ENCODE measurements around the gene SHE. TPM values are rescaled to one million over a fixed set of nuclear protein-coding genes. Genes with fewer than 3 reads are reported as not detected.
"Not testable (repeated sequence)": the region's sequence is repeated elsewhere in the genome, so short reads cannot be mapped to it uniquely, and the experiment has no call there.

SHE gene
- 10.7 TPM for total RNA-seq

- peak; percentile 13 for DNase-seq
Observed at GRCh38 chr1:154502066-154502743, at the start of gene SHE, which contains the start of gene TDRD10. TSS of gene SHE (minus strand) at chr1:154502412. CDS start at chr1:154502026, 386 bp downstream. TSS of gene TDRD10 (plus strand) at chr1:154502219. CDS start at chr1:154506904, 4,685 bp downstream.

- no peak for DNase-seq
Observed at GRCh38 chr1:154551474-154551873, 49.3 kb upstream of the SHE start.

- no peak for DNase-seq
Observed at GRCh38 chr1:154550657-154551056, 48.4 kb upstream of the SHE start.

- DNase-seq, result no peak
Observed at GRCh38 chr1:154550070-154550469, 47.9 kb upstream of the SHE start.

- DNase-seq, result no peak
Observed at GRCh38 chr1:154549202-154549770, 47.1 kb upstream of the SHE start.

- no peak for DNase-seq
Observed at GRCh38 chr1:154548028-154548427, 45.8 kb upstream of the SHE start.

- DNase-seq, result no peak
Observed at GRCh38 chr1:154547105-154547732, 45.0 kb upstream of the SHE start.

- DNase-seq, result peak; percentile 48
Observed at GRCh38 chr1:154546264-154547063, 44.3 kb upstream of the SHE start.

GRCh38 chr1:154541231-154541630, 39.0 kb upstream of the SHE start:
- no peak for DNase-seq

- DNase-seq, result no peak
Observed at GRCh38 chr1:154539486-154540483, 37.6 kb upstream of the SHE start.

GRCh38 chr1:154536570-154536969, 34.4 kb upstream of the SHE start:
- DNase-seq, result no peak

- peak; percentile 23 for DNase-seq
Observed at GRCh38 chr1:154533952-154534844, 32.0 kb upstream of the SHE start.

GRCh38 chr1:154531950-154532349, 29.7 kb upstream of the SHE start:
- not testable (repeated sequence) for DNase-seq

GRCh38 chr1:154529308-154529707, 27.1 kb upstream of the SHE start:
- DNase-seq, result no peak

- DNase-seq, result no peak
Observed at GRCh38 chr1:154527192-154527591, 25.0 kb upstream of the SHE start.

GRCh38 chr1:154524881-154525280, 22.7 kb upstream of the SHE start:
- no peak for DNase-seq

GRCh38 chr1:154521695-154522094, 19.5 kb upstream of the SHE start:
- no peak for DNase-seq

- DNase-seq, result peak; percentile 13
Observed at GRCh38 chr1:154520333-154520732, 18.1 kb upstream of the SHE start.

- no peak for DNase-seq
Observed at GRCh38 chr1:154519591-154519991, 17.4 kb upstream of the SHE start.

- no peak for DNase-seq
Observed at GRCh38 chr1:154517661-154518060, 15.4 kb upstream of the SHE start.

Measured in tongue (tissue), 2 donors.